HCT116 (cell line): ENCODE measurements around the gene PPP4R2. TPM values are rescaled to one million over a fixed set of nuclear protein-coding genes. Genes with fewer than 3 reads are reported as not detected.

Experiments
- ATAC-seq: fragments of 200-7000 bp; cut with Tn5 transposase; 2 replicates; pipeline ENCODE4 v1.9.1; 2020; ENCODE audit warnings: mild to moderate bottlenecking, moderate library complexity
- BruUV-seq: library from RNA; stranded (reverse); fragments of 400-500 nt; replicated peaks from 2 replicates; lab custom pipeline; 2021; lab: Mats Ljungman, UMichigan
- CTCF ChIA-PET: fragments of 300-600 bp; sonication (Branson Sonifier 250); formaldehyde crosslinking; loops from one replicate; lab custom pipeline; 2021; ENCODE audit warnings: antibody characterized with exemption; lab: Charles Lee
- POLR2A ChIA-PET: fragments of 300-600, 350-600 bp; sonication (Branson Sonifier 250); formaldehyde crosslinking; loops from one replicate; lab custom pipeline; 2021; ENCODE audit warnings: antibody characterized with exemption; lab: Charles Lee
- RAD21 ChIA-PET, 2 experiments: fragments of 300-600 bp; sonication (Branson Sonifier 250); formaldehyde crosslinking; loops; one replicate each; lab custom pipeline; 2023; ENCODE audit warnings: low total read pairs in 2 of 2; ENCODE audit not compliant: uncharacterized antibody in 2 of 2, unreplicated experiment in 2 of 2, low non-redundant PET in 1 of 2; lab: Charles Lee
- DNase-seq: peaks from one replicate; pipeline ENCODE4 v3.0.0-alpha.2; 2010; ENCODE audit warnings: low read depth, low spot score
- H2AFZ ChIP-seq: fragments of 200-600 bp; shearing (Covaris generic), sonication (generic); 2 replicates; pipeline ENCODE4 v1.6.1; 2017; ENCODE audit warnings: low read depth, mixed run types, mixed read lengths, antibody characterized with exemption, low read length; ENCODE audit not compliant: poor library complexity, severe bottlenecking
- H3K27ac ChIP-seq: 2 replicates; pipeline ENCODE4 v1.5.1; 2012; ENCODE audit warnings: low read depth, low read length
- H3K27me3 ChIP-seq: fragments of 200-600 bp; sonication (generic); 2 replicates; pipeline ENCODE4 v1.6.1; 2016; ENCODE audit warnings: mixed run types, low read length, mixed read lengths; ENCODE audit not compliant: insufficient read depth
- H3K36me3 ChIP-seq, 2 experiments: fragments of 200-500 bp in 1 of 2; fragments of 200-600 bp in 1 of 2; sonication (Bioruptor generic) in 1 of 2; sonication (generic) in 1 of 2; 2 replicates each; pipeline versions ENCODE4 v1.5.1 to v1.6.1; 2014 to 2016; ENCODE audit warnings: low read length in 2 of 2, inconsistent platforms in 1 of 2, mixed read lengths in 1 of 2, mixed run types in 1 of 2; ENCODE audit not compliant: insufficient read depth in 2 of 2, control insufficient read depth in 1 of 2
- H3K4me1 ChIP-seq, 2 experiments: fragments of 200-600 bp in 1 of 2; sonication (generic) in 1 of 2; 2 replicates each; pipeline versions ENCODE4 v1.5.1 to v1.6.1; 2012 to 2017; ENCODE audit warnings: low read length in 2 of 2, inconsistent platforms in 1 of 2, mild to moderate bottlenecking in 1 of 2, mixed read lengths in 1 of 2, mixed run types in 1 of 2, moderate library complexity in 1 of 2; ENCODE audit not compliant: insufficient read depth in 2 of 2, control insufficient read depth in 1 of 2
- H3K4me2 ChIP-seq: fragments of 200-600 bp; sonication (generic); 2 replicates; pipeline ENCODE4 v1.6.1; 2017; ENCODE audit warnings: mixed run types, low read length, mixed read lengths
- H3K4me3 ChIP-seq, 2 experiments: fragments of 200-600 bp in 1 of 2; sonication (generic) in 1 of 2; replicated peaks in 1 of 2; 2 replicates each; pipeline ENCODE4 v1.5.1; 2011 to 2016; ENCODE audit warnings: low read length in 2 of 2, control low read depth in 1 of 2, low read depth in 1 of 2, mild to moderate bottlenecking in 1 of 2, mixed read lengths in 1 of 2, mixed run types in 1 of 2
- H3K79me2 ChIP-seq: fragments of 200-600 bp; sonication (generic); 2 replicates; pipeline ENCODE4 v1.6.1; 2017; ENCODE audit warnings: mild to moderate bottlenecking, mixed run types, low read length, moderate library complexity, mixed read lengths; ENCODE audit not compliant: insufficient read depth
- H3K9ac ChIP-seq: fragments of 200-600 bp; sonication (generic); 2 replicates; pipeline ENCODE4 v1.6.1; 2016; ENCODE audit warnings: low read length, mixed read lengths
- H3K9me2 ChIP-seq: fragments of 200-600 bp; sonication (generic), shearing (Covaris generic); 2 replicates; pipeline ENCODE4 v1.6.1; 2017; ENCODE audit warnings: mixed run types, mild to moderate bottlenecking, moderate library complexity; ENCODE audit not compliant: insufficient read depth
- H3K9me3 ChIP-seq, 2 experiments: fragments of 200-500 bp in 1 of 2; fragments of 200-600 bp in 1 of 2; sonication (Bioruptor generic) in 1 of 2; sonication (generic) in 1 of 2; 2 replicates each; pipeline ENCODE4 v1.6.1; 2014 to 2017; ENCODE audit warnings: low read length in 2 of 2, mixed read lengths in 2 of 2, inconsistent platforms in 1 of 2, low read depth in 1 of 2, mild to moderate bottlenecking in 1 of 2, mixed run types in 1 of 2, moderate library complexity in 1 of 2; ENCODE audit not compliant: control insufficient read depth in 1 of 2, insufficient read depth in 1 of 2
- H4K20me1 ChIP-seq: fragments of 200-600 bp; sonication (generic), shearing (Covaris generic); 2 replicates; pipeline ENCODE4 v1.6.1; 2017; ENCODE audit warnings: mixed run types, mild to moderate bottlenecking, moderate library complexity; ENCODE audit not compliant: insufficient read depth
- CEBPB ChIP-seq: IDR thresholded peaks from 2 replicates; pipeline ENCODE4 v1.6.1; 2012; ENCODE audit warnings: low read depth
- CTCF ChIP-seq, 3 experiments: fragments of 200-600 bp in 1 of 3; sonication (generic) in 1 of 3; IDR thresholded peaks in 2 of 3; conservative IDR thresholded peaks in 1 of 3; 2 replicates each; pipeline ENCODE4 v1.5.1; 2012 to 2017; ENCODE audit warnings: low read depth in 2 of 3, low read length in 2 of 3, antibody characterized with exemption in 1 of 3, borderline replicate concordance in 1 of 3, control low read depth in 1 of 3, mild to moderate bottlenecking in 1 of 3, mixed read lengths in 1 of 3, mixed run types in 1 of 3, moderate library complexity in 1 of 3; ENCODE audit not compliant: insufficient read depth in 1 of 3
- SP1 ChIP-seq: IDR thresholded peaks from 2 replicates; pipeline ENCODE4 v1.6.1; 2012; ENCODE audit warnings: low read depth
- YY1 ChIP-seq: IDR thresholded peaks from 2 replicates; pipeline ENCODE4 v1.6.1; 2011; ENCODE audit warnings: low read length, low read depth, moderate library complexity, mild to moderate bottlenecking; ENCODE audit not compliant: insufficient replicate concordance; ENCODE audit errors: extremely low read depth
- ZBTB33 ChIP-seq: IDR thresholded peaks from 2 replicates; pipeline ENCODE4 v1.6.1; 2011; ENCODE audit warnings: mild to moderate bottlenecking, low read length, moderate library complexity; ENCODE audit not compliant: insufficient replicate concordance; ENCODE audit errors: extremely low read depth
- ZNF274 ChIP-seq: fragments of 200-500 bp; sonication (Bioruptor generic); IDR thresholded peaks from 2 replicates; pipeline ENCODE4 v1.6.1; 2014; ENCODE audit warnings: mild to moderate bottlenecking, low read depth, low read length, inconsistent platforms
- intact Hi-C: fragments of 100-400 bp; cut with micrococcal nuclease; formaldehyde crosslinking; loops from 2 replicates; pipeline ENCODE4 v1.10.0; 2022
- total RNA-seq: library from RNA; stranded (reverse); gene quantifications from one replicate; pipeline ENCODE4 v1.2.1, GENCODE V29; 2021; ENCODE audit not compliant: unreplicated experiment

PPP4R2 gene
- total RNA-seq, 1 experiment from 2014 or later = 72.5 TPM

GRCh38 chr3:72996121-72996472 lies 514 bp upstream of the PPP4R2 start:
- Histone ChIP-seq H3K79me2 (peaks cover 43% of the 10 kb centered on the region), H3K9me2 (no peaks in the 10 kb centered on the region), H3K4me1 (peaks cover 6 to 21% of the 10 kb centered on the region in 2 experiments; a peak in 3 of 4 replicates), H3K36me3 (peaks cover 12 to 26% of the 10 kb centered on the region in 2 experiments), H3K9ac (peak overlapping the region; percentile 76), H3K27ac (peak overlapping the region; percentile 82), H2AFZ (peak overlapping the region; percentile 1), H3K27me3 (no peaks in the 10 kb centered on the region), H4K20me1 (peaks cover 19% of the 10 kb centered on the region), H3K4me3 (peak overlapping the region; percentile 51 to 92), H3K9me3 (no peaks in the 10 kb centered on the region), H3K4me2 (peak overlapping the region; percentile 83)
- CTCF ChIA-PET = no interaction called here
- intact Hi-C loops = loop anchor here (5.0 kb wide), 1 partner anchor 144 kb away; no protein-coding TSS in a partner anchor
- POLR2A ChIA-PET = no interaction called here
- DNase-seq (no peak), ATAC-seq (no peak)
- TF ChIP-seq YY1 (no peak), CEBPB (no peak), CTCF (IDR thresholded peaks at IDR 0.05 in 2 of 3, conservative IDR thresholded peaks at IDR 0.05 in 1 of 3; ENCODE audit: borderline replicate concordance in 1 of 3, insufficient read depth in 1 of 3, low read depth in 2 of 3, low read length in 2 of 3) (no peak), ZNF274 (no peak), SP1 (no peak), ZBTB33 (no peak)
- TF ChIP-seq, all 23 proteins: peak for 0
- RAD21 ChIA-PET = no interaction called here
- BruUV-seq = TSS peak; percentile 83
